ENCODE measurements around the gene OPCML.

OPCML gene

DNA sequence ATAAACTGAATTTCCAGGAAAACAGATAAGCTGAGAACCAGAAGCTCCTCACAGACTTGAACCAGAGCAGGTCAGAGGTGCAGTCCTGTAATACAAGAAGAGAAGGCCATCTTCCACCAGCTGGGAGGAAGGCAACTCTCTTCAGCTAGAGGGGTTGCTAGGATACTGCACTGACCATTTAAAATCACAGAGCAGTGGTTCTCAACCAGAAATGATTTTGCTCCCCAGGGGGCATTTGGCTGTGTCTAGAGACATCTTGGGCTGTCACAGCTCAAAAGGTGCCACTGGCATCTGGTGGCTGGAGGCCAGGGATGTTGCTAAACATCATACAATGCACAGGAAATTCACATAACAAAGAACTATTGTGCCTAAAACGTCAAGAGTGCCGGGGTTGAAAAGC lies 17.2 kb downstream of the OPCML start:
- Histone ChIP-seq H3K4me1 (ENCODE audit: low read length) (no peaks in the 10 kb centered on the region), H3K4me3 (ENCODE audit: low read length) (no peak overlapping the region), H3K27me3 (replicated peaks; ENCODE audit: insufficient read depth, low read length) (no peaks in the 10 kb centered on the region), H3K9me3 (replicated peaks; ENCODE audit: insufficient read depth, low read length) (no peaks in the 10 kb centered on the region), H3K79me2 (ENCODE audit: low read length) (no peaks in the 10 kb centered on the region), H2AFZ (ENCODE audit: low read length) (no peak overlapping the region), H4K20me1 (ENCODE audit: insufficient read depth, low read length) (no peaks in the 10 kb centered on the region), H3K9ac (ENCODE audit: low read length) (no peak overlapping the region), H3K36me3 (replicated peaks; ENCODE audit: insufficient read depth, low read length) (no peaks in the 10 kb centered on the region), H3F3A (ENCODE audit: insufficient read depth, low read length) (no peaks in the 10 kb centered on the region), H3K27ac (ENCODE audit: low read length) (no peak overlapping the region), H3K9me2 (replicated peaks; ENCODE audit: insufficient read depth, low read length) (no peaks in the 10 kb centered on the region), H3K4me2 (ENCODE audit: low read depth, low read length) (no peak overlapping the region)
- TF ChIP-seq CTCF (IDR thresholded peaks at IDR 0.05; ENCODE audit: low read length): no peak
- TF ChIP-seq EZH2 (optimal IDR thresholded peaks at IDR 0.05; ENCODE audit: low read depth, low read length): no peak
- no peak for TF ChIP-seq EZH2phosphoT487 (IDR thresholded peaks at IDR 0.05; ENCODE audit: low read length)
- DNase-seq: no peak

- Histone ChIP-seq H3K4me2 (ENCODE audit: low read depth, low read length) (no peak overlapping the region), H3K27me3 (replicated peaks; ENCODE audit: insufficient read depth, low read length) (no peaks in the 10 kb centered on the region), H3K36me3 (replicated peaks; ENCODE audit: insufficient read depth, low read length) (no peaks in the 10 kb centered on the region), H4K20me1 (ENCODE audit: insufficient read depth, low read length) (no peaks in the 10 kb centered on the region), H3K9ac (ENCODE audit: low read length) (no peak overlapping the region), H3F3A (ENCODE audit: insufficient read depth, low read length) (no peaks in the 10 kb centered on the region), H3K4me3 (ENCODE audit: low read length) (no peak overlapping the region), H3K4me1 (ENCODE audit: low read length) (no peaks in the 10 kb centered on the region), H3K9me2 (replicated peaks; ENCODE audit: insufficient read depth, low read length) (no peaks in the 10 kb centered on the region), H3K79me2 (ENCODE audit: low read length) (no peaks in the 10 kb centered on the region), H3K27ac (ENCODE audit: low read length) (no peak overlapping the region), H2AFZ (ENCODE audit: low read length) (no peak overlapping the region), H3K9me3 (replicated peaks; ENCODE audit: insufficient read depth, low read length) (no peaks in the 10 kb centered on the region)
- TF ChIP-seq EZH2 (optimal IDR thresholded peaks at IDR 0.05; ENCODE audit: low read depth, low read length) (no peak), EZH2phosphoT487 (IDR thresholded peaks at IDR 0.05; ENCODE audit: low read length) (no peak), CTCF (IDR thresholded peaks at IDR 0.05; ENCODE audit: low read length) (no peak)
- no peak for DNase-seq
Observed at GRCh38 chr11:133509924-133510697, 22.2 kb downstream of the OPCML start.

GRCh38 chr11:133508468-133508867 lies 23.8 kb downstream of the OPCML start:
- H2AFZ ChIP-seq (ENCODE audit: low read length): no peak overlapping the region

More at GRCh38 chr11:133508468-133508867, 23.8 kb downstream of the OPCML start:
- Histone ChIP-seq H3K4me3 (ENCODE audit: low read length) (no peak overlapping the region), H3K9me2 (replicated peaks; ENCODE audit: insufficient read depth, low read length) (no peaks in the 10 kb centered on the region), H3K4me1 (ENCODE audit: low read length) (no peaks in the 10 kb centered on the region), H3F3A (ENCODE audit: insufficient read depth, low read length) (no peaks in the 10 kb centered on the region), H3K9ac (ENCODE audit: low read length) (no peak overlapping the region), H3K36me3 (replicated peaks; ENCODE audit: insufficient read depth, low read length) (no peaks in the 10 kb centered on the region), H3K9me3 (replicated peaks; ENCODE audit: insufficient read depth, low read length) (no peaks in the 10 kb centered on the region), H3K4me2 (ENCODE audit: low read depth, low read length) (no peak overlapping the region), H3K79me2 (ENCODE audit: low read length) (no peaks in the 10 kb centered on the region), H3K27ac (ENCODE audit: low read length) (no peak overlapping the region), H3K27me3 (replicated peaks; ENCODE audit: insufficient read depth, low read length) (no peaks in the 10 kb centered on the region), H4K20me1 (ENCODE audit: insufficient read depth, low read length) (no peaks in the 10 kb centered on the region)
- no peak for DNase-seq
- TF ChIP-seq EZH2 (optimal IDR thresholded peaks at IDR 0.05; ENCODE audit: low read depth, low read length) (no peak), EZH2phosphoT487 (IDR thresholded peaks at IDR 0.05; ENCODE audit: low read length) (no peak), CTCF (IDR thresholded peaks at IDR 0.05; ENCODE audit: low read length) (no peak)
